OCI-LY1 (cell line): ENCODE results near the gene DDOST.

Experiments
- CTCF ChIP-seq: fragments of 200-600 bp; sonication (generic), shearing (Covaris generic); IDR thresholded peaks from 2 replicates; pipeline ENCODE4 v1.5.1; 2017; ENCODE audit warnings: mild to moderate bottlenecking, antibody characterized with exemption, low read length, moderate library complexity, mixed read lengths
- EZH2 ChIP-seq: fragments of 200-600 bp; sonication (generic), shearing (Covaris generic); IDR thresholded peaks from 2 replicates; pipeline ENCODE4 v1.8.0; 2017; ENCODE audit warnings: borderline replicate concordance, mixed run types, mild to moderate bottlenecking, antibody characterized with exemption, low read length, moderate library complexity, mixed read lengths

- TF ChIP-seq CTCF = no peak
- no peak for TF ChIP-seq EZH2
Observed at GRCh38 chr1:20615946-20616846, 45.0 kb downstream of the DDOST start.
